Gastrocnemius medialis (tissue), 4 donors: ENCODE measurements around the gene CORT.

Source experiments
- POLR2A ChIP-seq, 2 donors: fragments of 450-650 bp; IDR thresholded peaks; one replicate each; pipeline ENCODE4 v1.6.1; 2017; ENCODE audit warnings: antibody characterized with exemption in 2 of 2, mild to moderate bottlenecking in 2 of 2, moderate library complexity in 2 of 2
- TF ChIP-seq, protein P1 (sequence below), 5 experiments: fragments of 450-650 bp in 3 of 5; fragments of 200-600 bp in 2 of 5; sonication (generic) in 2 of 5; IDR thresholded peaks in 4 of 5; conservative IDR thresholded peaks in 1 of 5; 1 replicate in 4 of 5; 2 replicates in 1 of 5; pipeline ENCODE4 v1.5.1; 2016 to 2019; ENCODE audit warnings: antibody characterized with exemption in 5 of 5, mild to moderate bottlenecking in 3 of 5, moderate library complexity in 3 of 5

DNA sequence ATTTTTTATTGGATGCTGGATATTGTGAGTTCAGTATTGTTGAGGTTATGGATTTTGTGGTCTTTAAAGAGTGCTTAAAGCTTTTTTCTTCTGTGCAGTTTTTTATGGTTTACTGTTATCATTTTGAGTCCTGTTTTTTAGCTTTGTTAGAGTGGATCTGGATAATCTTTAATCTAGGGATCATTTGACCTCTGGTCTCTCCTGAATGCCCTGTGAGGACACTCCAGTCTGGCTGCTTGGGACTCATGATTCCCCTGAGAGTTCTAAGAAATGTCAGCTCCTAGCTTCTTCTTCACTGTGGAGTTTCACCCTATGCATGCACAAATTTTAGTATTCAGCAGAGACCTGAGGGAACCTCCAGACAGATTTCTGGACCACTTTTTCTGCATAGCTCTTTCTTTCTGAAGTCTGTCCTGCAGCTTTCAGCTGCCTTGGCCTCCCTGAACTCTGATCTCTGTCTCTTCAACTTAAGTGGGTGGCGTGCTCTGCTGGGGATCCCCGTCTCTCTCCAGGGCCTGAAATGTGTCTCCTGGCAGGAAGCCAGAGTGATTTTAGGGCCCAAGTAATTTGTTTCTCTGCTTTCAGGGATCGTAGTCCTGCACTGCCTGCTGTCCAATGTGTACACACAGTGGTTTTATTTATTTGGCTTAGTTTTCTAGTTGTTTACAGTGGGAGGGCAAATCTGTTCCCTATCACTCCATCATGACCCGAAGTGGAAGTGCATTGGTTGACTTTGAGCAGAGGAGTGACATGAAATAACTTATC is 39.6 kb downstream of the CORT start:
- TF ChIP-seq POLR2A (IDR thresholded peaks at IDR 0.05) = no peak
- TF ChIP-seq, protein P1, sequence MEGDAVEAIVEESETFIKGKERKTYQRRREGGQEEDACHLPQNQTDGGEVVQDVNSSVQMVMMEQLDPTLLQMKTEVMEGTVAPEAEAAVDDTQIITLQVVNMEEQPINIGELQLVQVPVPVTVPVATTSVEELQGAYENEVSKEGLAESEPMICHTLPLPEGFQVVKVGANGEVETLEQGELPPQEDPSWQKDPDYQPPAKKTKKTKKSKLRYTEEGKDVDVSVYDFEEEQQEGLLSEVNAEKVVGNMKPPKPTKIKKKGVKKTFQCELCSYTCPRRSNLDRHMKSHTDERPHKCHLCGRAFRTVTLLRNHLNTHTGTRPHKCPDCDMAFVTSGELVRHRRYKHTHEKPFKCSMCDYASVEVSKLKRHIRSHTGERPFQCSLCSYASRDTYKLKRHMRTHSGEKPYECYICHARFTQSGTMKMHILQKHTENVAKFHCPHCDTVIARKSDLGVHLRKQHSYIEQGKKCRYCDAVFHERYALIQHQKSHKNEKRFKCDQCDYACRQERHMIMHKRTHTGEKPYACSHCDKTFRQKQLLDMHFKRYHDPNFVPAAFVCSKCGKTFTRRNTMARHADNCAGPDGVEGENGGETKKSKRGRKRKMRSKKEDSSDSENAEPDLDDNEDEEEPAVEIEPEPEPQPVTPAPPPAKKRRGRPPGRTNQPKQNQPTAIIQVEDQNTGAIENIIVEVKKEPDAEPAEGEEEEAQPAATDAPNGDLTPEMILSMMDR (IDR thresholded peaks at IDR 0.05 in 4 of 5, conservative IDR thresholded peaks at IDR 0.05 in 1 of 5) = no peak
